Raji (cell line): ENCODE results near the gene WIPF3.

Experiments
- POLR2A ChIP-seq: IDR thresholded peaks from 2 replicates; pipeline ENCODE4 v1.6.1; 2011; ENCODE audit warnings: low read depth, low read length, control low read depth; ENCODE audit not compliant: insufficient read depth

The WIPF3 gene

GRCh38 chr7:29798422-29798821 lies 7.9 kb upstream of the WIPF3 start:
- TF ChIP-seq POLR2A = no peak

- TF ChIP-seq POLR2A = no peak
Observed at GRCh38 chr7:29801929-29802328, 4.4 kb upstream of the WIPF3 start.

GRCh38 chr7:29805031-29805430 lies 1.3 kb upstream of the WIPF3 start:
- TF ChIP-seq POLR2A = no peak

- no peak for TF ChIP-seq POLR2A
Observed at GRCh38 chr7:29805886-29806207, 461 bp upstream of the WIPF3 start.

GRCh38 chr7:29806995-29807841 lies 910 bp downstream of the WIPF3 start:
- TF ChIP-seq POLR2A = no peak

- no peak for TF ChIP-seq POLR2A
Observed at GRCh38 chr7:29808075-29808801, 1.9 kb downstream of the WIPF3 start.

- no peak for TF ChIP-seq POLR2A
Observed at GRCh38 chr7:29809533-29810155, 3.3 kb downstream of the WIPF3 start.

- no peak for TF ChIP-seq POLR2A
Observed at GRCh38 chr7:29810297-29810696, 4.0 kb downstream of the WIPF3 start.

- no peak for TF ChIP-seq POLR2A
Observed at GRCh38 chr7:29810813-29811482, 4.6 kb downstream of the WIPF3 start.

- no peak for TF ChIP-seq POLR2A
Observed at GRCh38 chr7:29811586-29811985, 5.3 kb downstream of the WIPF3 start.

GRCh38 chr7:29812185-29812876 lies 6.0 kb downstream of the WIPF3 start:
- TF ChIP-seq POLR2A = no peak

- no peak for TF ChIP-seq POLR2A
Observed at GRCh38 chr7:29815181-29816105, 9.1 kb downstream of the WIPF3 start.

GRCh38 chr7:29818308-29818707 lies 12.0 kb downstream of the WIPF3 start:
- TF ChIP-seq POLR2A = no peak
